ENCODE measurements around the gene LASP1.

LASP1 gene

GRCh38 chr17:38871247-38872015, 1.6 kb downstream of the LASP1 start:
- H3K4me3 ChIP-seq (ENCODE audit: low read depth, low read length) = peak overlapping the region; percentile 81
- no peak for TF ChIP-seq CTCF (IDR thresholded peaks at IDR 0.05; ENCODE audit: borderline replicate concordance, insufficient read depth, low read depth, low read length)

GRCh38 chr17:38872027-38872511, 2.2 kb downstream of the LASP1 start:
- H3K4me3 ChIP-seq (ENCODE audit: low read depth, low read length) = peak overlapping the region; percentile 81
- TF ChIP-seq CTCF (IDR thresholded peaks at IDR 0.05; ENCODE audit: borderline replicate concordance, insufficient read depth, low read depth, low read length) = no peak

- no peak overlapping the region for H3K4me3 ChIP-seq (ENCODE audit: low read depth, low read length)
- no peak for TF ChIP-seq CTCF (IDR thresholded peaks at IDR 0.05; ENCODE audit: borderline replicate concordance, insufficient read depth, low read depth, low read length)
These were observed 3.0 kb downstream of the LASP1 start for GRCh38 chr17:38872671-38873385.

GRCh38 chr17:38873640-38874380, 4.0 kb downstream of the LASP1 start:
- TF ChIP-seq CTCF (IDR thresholded peaks at IDR 0.05; ENCODE audit: borderline replicate concordance, insufficient read depth, low read depth, low read length) = no peak
- no peak overlapping the region for H3K4me3 ChIP-seq (ENCODE audit: low read depth, low read length)

- no peak for TF ChIP-seq CTCF (IDR thresholded peaks at IDR 0.05; ENCODE audit: borderline replicate concordance, insufficient read depth, low read depth, low read length)
- no peak overlapping the region for H3K4me3 ChIP-seq (ENCODE audit: low read depth, low read length)
These were observed 4.9 kb downstream of the LASP1 start for GRCh38 chr17:38874505-38875400.

- no peak for TF ChIP-seq CTCF (IDR thresholded peaks at IDR 0.05; ENCODE audit: borderline replicate concordance, insufficient read depth, low read depth, low read length)
- H3K4me3 ChIP-seq (ENCODE audit: low read depth, low read length) = no peak overlapping the region
These were observed 5.7 kb downstream of the LASP1 start for GRCh38 chr17:38875477-38876075.

Measured in GM12875 (cell line).